ENCODE measurements around the gene KCNA2.

The KCNA2 gene

GRCh38 chr1:110544753-110545152 lies 61.4 kb downstream of the KCNA2 start:
- no peak overlapping the region for H3K4me3 ChIP-seq (replicated peaks in 1 of 2; ENCODE audit: low read depth in 2 of 2, low read length in 2 of 2)
- DNase-seq (ENCODE audit: low read depth in 2 of 2): no peak
- TF ChIP-seq CTCF (IDR thresholded peaks at IDR 0.05; ENCODE audit: low read depth, low read length): no peak
